ENCODE measurements around the gene PRKG2.

DNA sequence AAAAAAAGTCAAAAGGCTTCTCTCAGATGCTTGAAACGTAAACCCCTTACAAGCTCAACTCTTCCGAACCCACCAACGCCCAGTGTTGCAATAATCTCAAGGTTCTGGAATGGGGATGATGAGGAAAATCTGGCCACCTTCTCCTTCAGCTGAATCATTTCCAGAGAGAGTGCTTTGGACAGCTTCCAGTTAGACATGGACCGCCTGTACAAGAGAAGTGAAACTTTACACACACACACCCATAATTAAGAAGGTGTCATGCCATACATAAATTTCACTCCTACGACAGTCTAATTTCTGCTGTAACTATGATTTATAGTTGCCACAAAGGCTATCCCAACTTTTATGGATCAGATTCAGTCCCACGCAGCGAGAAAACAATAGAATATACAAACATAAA, 72.3 kb downstream of the PRKG2 start:
- no peak for TF ChIP-seq CTCF (optimal IDR thresholded peaks at IDR 0.05 in 1 of 3, IDR thresholded peaks at IDR 0.05 in 1 of 3, conservative IDR thresholded peaks at IDR 0.05 in 1 of 3; ENCODE audit: extremely low read depth in 1 of 3, insufficient read depth in 2 of 3, low read length in 3 of 3)
- no peak for TF ChIP-seq EZH2 (IDR thresholded peaks at IDR 0.05; ENCODE audit: low read length)
